KMS-11 (cell line): ENCODE data around the gene POU2AF1.

Experiments
- H2AFZ ChIP-seq: fragments of 200-600 bp; sonication (generic); 2 replicates; pipeline ENCODE4 v1.6.1; 2016; ENCODE audit warnings: antibody characterized with exemption, mixed run types, low read depth
- H3K27ac ChIP-seq: fragments of 200-600 bp; sonication (generic); 2 replicates; pipeline ENCODE4 v1.6.1; 2016; ENCODE audit warnings: mild to moderate bottlenecking, mixed run types
- H3K27me3 ChIP-seq: fragments of 200-600 bp; sonication (generic); 2 replicates; pipeline ENCODE4 v1.6.1; 2017; ENCODE audit warnings: mild to moderate bottlenecking, low read depth, mixed run types, moderate library complexity; ENCODE audit not compliant: insufficient read depth
- H3K36me3 ChIP-seq: fragments of 200-600 bp; sonication (generic); 2 replicates; pipeline ENCODE4 v1.6.1; 2017; ENCODE audit warnings: mild to moderate bottlenecking, mixed run types; ENCODE audit not compliant: insufficient read depth
- H3K4me1 ChIP-seq: fragments of 200-600 bp; sonication (generic); 2 replicates; pipeline ENCODE4 v1.6.1; 2016; ENCODE audit warnings: mild to moderate bottlenecking, low read depth, mixed run types; ENCODE audit not compliant: poor library complexity, severe bottlenecking
- H3K4me2 ChIP-seq: fragments of 200-600 bp; sonication (generic); 2 replicates; pipeline ENCODE4 v1.7.0; 2016; ENCODE audit warnings: mild to moderate bottlenecking, mixed run types
- H3K4me3 ChIP-seq: fragments of 200-600 bp; sonication (generic); IDR thresholded peaks from 2 replicates; pipeline ENCODE4 v1.6.1; 2017; ENCODE audit warnings: low read depth, low read length, mixed read lengths; ENCODE audit not compliant: insufficient read depth
- H3K79me2 ChIP-seq: fragments of 200-600 bp; sonication (generic); 2 replicates; pipeline ENCODE4 v1.6.1; 2016; ENCODE audit warnings: low read depth, mixed run types; ENCODE audit not compliant: insufficient read depth
- H3K9ac ChIP-seq: fragments of 200-600 bp; sonication (generic); 2 replicates; pipeline ENCODE4 v1.6.1; 2016; ENCODE audit warnings: mild to moderate bottlenecking, mixed run types
- H4K20me1 ChIP-seq: fragments of 200-600 bp; sonication (generic); 2 replicates; pipeline ENCODE4 v1.6.1; 2016; ENCODE audit warnings: mild to moderate bottlenecking, mixed run types; ENCODE audit not compliant: insufficient read depth
- CTCF ChIP-seq: fragments of 200-600 bp; sonication (generic); conservative IDR thresholded peaks from 2 replicates; pipeline ENCODE4 v1.6.1; 2017; ENCODE audit warnings: low read depth, mild to moderate bottlenecking, antibody characterized with exemption, low read length, moderate library complexity, mixed read lengths

The POU2AF1 gene

GRCh38 chr11:111423250-111423615 is 44.2 kb upstream of the POU2AF1 start:
- peak; percentile 37; the same call in 1 of the 2 replicates for TF ChIP-seq CTCF
- Histone ChIP-seq H3K4me2 (peak overlapping the region; percentile 36; the same call in 1 of the 2 replicates), H3K27me3 (no peaks in the 10 kb centered on the region), H3K4me1 (peaks cover 58% of the 10 kb centered on the region), H3K4me3 (no peak overlapping the region), H3K9ac (no peak overlapping the region), H3K36me3 (no peaks in the 10 kb centered on the region), H4K20me1 (no peaks in the 10 kb centered on the region), H2AFZ (peak overlapping the region; percentile 42), H3K27ac (peak overlapping the region; percentile 48; the same call in 1 of the 2 replicates), H3K79me2 (no peaks in the 10 kb centered on the region)

GRCh38 chr11:111422494-111423249 is 43.6 kb upstream of the POU2AF1 start:
- peak overlapping the region; percentile 9; the same call in 1 of the 2 replicates for H3K9ac ChIP-seq
- peak overlapping the region; percentile 36; the same call in 1 of the 2 replicates for H3K4me2 ChIP-seq
- H3K27ac ChIP-seq = peak overlapping the region; percentile 48
- TF ChIP-seq CTCF = peak; percentile 79
- H4K20me1 ChIP-seq = no peaks in the 10 kb centered on the region
- no peaks in the 10 kb centered on the region for H3K79me2 ChIP-seq
- H3K36me3 ChIP-seq = no peaks in the 10 kb centered on the region
- H2AFZ ChIP-seq = peak overlapping the region; percentile 42
- H3K27me3 ChIP-seq = no peaks in the 10 kb centered on the region
- H3K4me3 ChIP-seq = no peak overlapping the region
- H3K4me1 ChIP-seq = peaks cover 62% of the 10 kb centered on the region

DNA sequence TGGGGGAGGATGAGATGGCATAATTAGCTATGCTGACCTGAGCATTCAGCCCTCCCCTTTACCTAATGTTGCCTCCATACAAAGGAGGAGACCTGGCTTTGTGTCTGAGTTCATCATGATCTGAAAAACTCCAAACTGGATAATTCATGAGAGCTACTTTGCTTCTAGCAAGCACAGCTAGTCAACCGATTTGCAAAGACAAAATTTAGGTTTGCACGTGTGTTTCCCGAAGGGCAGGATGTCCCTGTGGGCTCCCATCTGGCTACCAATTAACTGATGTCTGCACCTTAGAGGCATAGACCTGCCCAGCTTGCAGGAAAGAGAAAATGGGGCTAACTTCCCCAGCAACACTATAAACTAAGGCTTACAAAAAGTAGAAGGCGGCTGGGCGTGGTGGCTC is 42.2 kb upstream of the POU2AF1 start:
- peaks cover 71% of the 10 kb centered on the region for H3K4me1 ChIP-seq
- no peaks in the 10 kb centered on the region for H4K20me1 ChIP-seq
- no peak for TF ChIP-seq CTCF
- H3K4me2 ChIP-seq = no peak overlapping the region
- H2AFZ ChIP-seq = no peak overlapping the region
- no peaks in the 10 kb centered on the region for H3K79me2 ChIP-seq
- no peak overlapping the region for H3K27ac ChIP-seq
- no peak overlapping the region for H3K4me3 ChIP-seq
- H3K9ac ChIP-seq = no peak overlapping the region
- no peaks in the 10 kb centered on the region for H3K36me3 ChIP-seq
- H3K27me3 ChIP-seq = no peaks in the 10 kb centered on the region

- Histone ChIP-seq H3K36me3 (no peaks in the 10 kb centered on the region), H4K20me1 (no peaks in the 10 kb centered on the region), H3K9ac (no peak overlapping the region), H2AFZ (no peak overlapping the region), H3K4me3 (no peak overlapping the region), H3K27me3 (no peaks in the 10 kb centered on the region), H3K27ac (peak overlapping the region; percentile 10; the same call in 1 of the 2 replicates), H3K4me1 (peaks cover 86% of the 10 kb centered on the region), H3K4me2 (peak overlapping the region; percentile 34), H3K79me2 (no peaks in the 10 kb centered on the region)
- no peak for TF ChIP-seq CTCF
These were observed 40.7 kb upstream of the POU2AF1 start for GRCh38 chr11:111419641-111420327.
